ENCODE results near the gene TANC1. TPM values are rescaled to one million over a fixed set of nuclear protein-coding genes. Genes with fewer than 3 reads are reported as not detected.

Gene TANC1
- total RNA-seq, 6 donors from 2014 or later, result 41.6 to 101 (median 75.5) TPM

DNA sequence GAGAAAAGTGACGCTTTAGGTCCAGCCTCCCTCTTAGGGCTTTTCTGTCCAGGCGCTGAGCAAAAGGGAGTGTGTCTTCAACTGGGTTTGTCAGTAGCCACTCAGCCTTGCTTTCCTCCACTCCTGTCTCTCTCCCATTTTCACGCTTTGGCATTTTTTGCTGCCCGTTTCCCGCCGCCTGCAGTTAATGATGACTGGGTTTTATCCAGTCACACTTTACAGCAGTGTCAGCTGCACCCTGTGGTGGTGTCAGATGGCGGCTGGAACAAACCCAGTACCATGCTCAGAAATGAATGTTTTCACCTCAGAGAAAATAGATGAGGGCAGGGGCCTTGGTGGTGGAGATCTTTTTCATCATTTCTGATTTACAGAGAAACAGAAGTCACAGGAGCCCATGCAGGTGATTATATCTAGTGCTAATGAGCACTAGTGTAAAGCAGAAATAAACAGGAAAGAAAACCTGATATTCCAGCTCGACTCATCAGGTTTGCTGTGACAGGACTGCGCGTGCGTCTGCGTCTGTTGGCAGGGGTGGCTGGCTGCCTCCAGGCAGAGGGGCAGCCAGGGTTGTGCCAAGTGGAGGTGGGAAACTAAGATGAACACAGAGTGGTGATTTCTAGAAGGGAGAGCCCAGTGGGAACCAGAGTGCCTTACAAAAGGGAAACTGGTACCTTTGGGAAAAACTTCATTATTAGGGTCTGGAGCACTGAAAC lies 139.9 kb downstream of the TANC1 start:
- Histone ChIP-seq H3K4me3 (no peak overlapping the region), H3K36me3 (peaks cover 0 to 8% (median 0%) of the 10 kb centered on the region in 4 donors), H3K9me3 (no peaks in the 10 kb centered on the region), H3K4me1 (peaks cover 0 to 18% (median 8%) of the 10 kb centered on the region in 4 donors), H3K27me3 (no peaks in the 10 kb centered on the region), H3K27ac (peak overlapping the region in 1 of 4 donors; percentile 34)
- WGBS, 2 donors, result 77 to 89% methylated on average over 12 of the region's 12 CpGs
- no peak for DNase-seq
- ATAC-seq (ENCODE audit: low FRiP score in 2 of 2), result no peak
- no peak for TF ChIP-seq POLR2AphosphoS5 (IDR thresholded peaks at IDR 0.05)
- TF ChIP-seq, protein P1, sequence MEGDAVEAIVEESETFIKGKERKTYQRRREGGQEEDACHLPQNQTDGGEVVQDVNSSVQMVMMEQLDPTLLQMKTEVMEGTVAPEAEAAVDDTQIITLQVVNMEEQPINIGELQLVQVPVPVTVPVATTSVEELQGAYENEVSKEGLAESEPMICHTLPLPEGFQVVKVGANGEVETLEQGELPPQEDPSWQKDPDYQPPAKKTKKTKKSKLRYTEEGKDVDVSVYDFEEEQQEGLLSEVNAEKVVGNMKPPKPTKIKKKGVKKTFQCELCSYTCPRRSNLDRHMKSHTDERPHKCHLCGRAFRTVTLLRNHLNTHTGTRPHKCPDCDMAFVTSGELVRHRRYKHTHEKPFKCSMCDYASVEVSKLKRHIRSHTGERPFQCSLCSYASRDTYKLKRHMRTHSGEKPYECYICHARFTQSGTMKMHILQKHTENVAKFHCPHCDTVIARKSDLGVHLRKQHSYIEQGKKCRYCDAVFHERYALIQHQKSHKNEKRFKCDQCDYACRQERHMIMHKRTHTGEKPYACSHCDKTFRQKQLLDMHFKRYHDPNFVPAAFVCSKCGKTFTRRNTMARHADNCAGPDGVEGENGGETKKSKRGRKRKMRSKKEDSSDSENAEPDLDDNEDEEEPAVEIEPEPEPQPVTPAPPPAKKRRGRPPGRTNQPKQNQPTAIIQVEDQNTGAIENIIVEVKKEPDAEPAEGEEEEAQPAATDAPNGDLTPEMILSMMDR (IDR thresholded peaks at IDR 0.05), result no peak
- no peak for TF ChIP-seq EP300 (IDR thresholded peaks at IDR 0.05)
- no peak for TF ChIP-seq POLR2A (IDR thresholded peaks at IDR 0.05)

DNA sequence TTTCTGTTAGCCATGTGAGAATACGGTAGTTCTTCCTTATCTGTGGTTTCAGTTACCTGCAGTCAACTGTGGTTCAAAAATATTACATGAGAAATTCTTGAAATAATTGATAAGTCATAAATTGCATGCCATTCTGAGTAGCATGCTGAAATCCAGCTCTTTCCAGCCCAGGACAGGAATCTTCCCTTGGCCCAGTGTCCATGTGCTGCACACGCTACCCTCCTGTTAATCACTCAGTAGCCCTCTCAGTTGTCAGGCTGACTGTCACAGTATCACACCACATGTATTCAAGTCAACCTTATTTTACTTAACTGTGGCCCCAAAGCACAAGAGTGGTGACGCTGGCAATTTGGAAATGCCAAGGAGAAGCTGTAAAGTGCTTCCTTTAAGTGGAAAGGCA lies 141.1 kb downstream of the TANC1 start:
- H3K4me1 ChIP-seq, result peaks cover 0 to 23% (median 8%) of the 10 kb centered on the region in 4 donors
- DNase-seq, result no peak
- no peak for ATAC-seq (ENCODE audit: low FRiP score in 2 of 2)
- TF ChIP-seq POLR2A (IDR thresholded peaks at IDR 0.05), result no peak
- no peak for TF ChIP-seq EP300 (IDR thresholded peaks at IDR 0.05)
- TF ChIP-seq, protein P1 (IDR thresholded peaks at IDR 0.05), result no peak
- TF ChIP-seq POLR2AphosphoS5 (IDR thresholded peaks at IDR 0.05), result no peak
- no peaks in the 10 kb centered on the region for H3K9me3 ChIP-seq
- H3K36me3 ChIP-seq, result peaks cover 0 to 8% (median 0%) of the 10 kb centered on the region in 4 donors
- no peak overlapping the region for H3K4me3 ChIP-seq
- H3K27me3 ChIP-seq, result no peaks in the 10 kb centered on the region
- H3K27ac ChIP-seq, result peak overlapping the region in 1 of 4 donors; percentile 22
- WGBS, 2 donors, result 78 to 81% methylated on average over 3 of the region's 3 CpGs

- Histone ChIP-seq H3K9me3 (no peaks in the 10 kb centered on the region), H3K27ac (peak overlapping the region in 1 of 4 donors; percentile 20), H3K36me3 (peaks cover 0 to 8% (median 0%) of the 10 kb centered on the region in 4 donors), H3K27me3 (no peaks in the 10 kb centered on the region), H3K4me3 (no peak overlapping the region), H3K4me1 (peaks cover 0 to 35% (median 13%) of the 10 kb centered on the region in 4 donors)
- no peak for DNase-seq
- TF ChIP-seq, protein P1 (IDR thresholded peaks at IDR 0.05), result no peak
- 89 to 92% methylated on average over 2 of the region's 2 CpGs for WGBS, 2 donors
- ATAC-seq (ENCODE audit: low FRiP score in 2 of 2), result no peak
These were observed 142.3 kb downstream of the TANC1 start for GRCh38 chr2:159110784-159111183.

DNA sequence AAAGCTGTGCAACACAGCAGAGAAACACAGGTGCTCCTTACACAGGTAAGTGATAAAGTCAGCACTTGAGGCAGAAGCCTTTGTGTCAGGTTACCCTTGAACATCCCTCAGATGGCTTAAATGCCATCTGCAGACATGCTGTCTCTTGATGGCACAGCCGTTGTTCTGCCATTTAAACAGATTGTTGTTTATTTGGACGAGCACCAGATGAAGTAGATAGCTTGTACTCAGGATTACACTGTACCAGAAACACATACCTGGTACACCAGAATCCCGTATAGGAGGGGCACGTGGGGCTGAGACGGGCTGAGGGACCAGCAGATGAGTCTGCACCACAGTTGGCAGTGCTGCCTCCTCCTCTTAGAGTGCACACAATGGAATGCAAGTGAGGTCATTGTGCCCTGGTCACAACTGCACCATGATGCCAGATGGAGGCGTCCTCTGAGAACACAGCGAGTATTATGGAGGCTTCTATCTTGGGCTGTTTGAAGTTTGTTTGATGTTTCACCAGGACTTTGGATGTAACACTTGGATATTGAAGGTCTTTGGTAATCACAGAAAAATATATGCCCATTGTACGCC lies 143.0 kb downstream of the TANC1 start:
- no peak for ATAC-seq (ENCODE audit: low FRiP score in 2 of 2)
- Histone ChIP-seq H3K9me3 (no peaks in the 10 kb centered on the region), H3K27me3 (no peaks in the 10 kb centered on the region), H3K4me3 (no peak overlapping the region), H3K27ac (no peak overlapping the region), H3K36me3 (peaks cover 0 to 8% (median 0%) of the 10 kb centered on the region in 4 donors), H3K4me1 (peaks cover 0 to 35% (median 13%) of the 10 kb centered on the region in 4 donors)
- WGBS, 2 donors, result 79 to 87% methylated on average over 7 to 8 of the region's 8 CpGs
- TF ChIP-seq, protein P1 (IDR thresholded peaks at IDR 0.05), result no peak
- TF ChIP-seq POLR2A (IDR thresholded peaks at IDR 0.05), result no peak
- TF ChIP-seq EP300 (IDR thresholded peaks at IDR 0.05), result no peak
- no peak for TF ChIP-seq POLR2AphosphoS5 (IDR thresholded peaks at IDR 0.05)
- no peak for DNase-seq
